ENCODE measurements around the gene RARRES2.

DNA sequence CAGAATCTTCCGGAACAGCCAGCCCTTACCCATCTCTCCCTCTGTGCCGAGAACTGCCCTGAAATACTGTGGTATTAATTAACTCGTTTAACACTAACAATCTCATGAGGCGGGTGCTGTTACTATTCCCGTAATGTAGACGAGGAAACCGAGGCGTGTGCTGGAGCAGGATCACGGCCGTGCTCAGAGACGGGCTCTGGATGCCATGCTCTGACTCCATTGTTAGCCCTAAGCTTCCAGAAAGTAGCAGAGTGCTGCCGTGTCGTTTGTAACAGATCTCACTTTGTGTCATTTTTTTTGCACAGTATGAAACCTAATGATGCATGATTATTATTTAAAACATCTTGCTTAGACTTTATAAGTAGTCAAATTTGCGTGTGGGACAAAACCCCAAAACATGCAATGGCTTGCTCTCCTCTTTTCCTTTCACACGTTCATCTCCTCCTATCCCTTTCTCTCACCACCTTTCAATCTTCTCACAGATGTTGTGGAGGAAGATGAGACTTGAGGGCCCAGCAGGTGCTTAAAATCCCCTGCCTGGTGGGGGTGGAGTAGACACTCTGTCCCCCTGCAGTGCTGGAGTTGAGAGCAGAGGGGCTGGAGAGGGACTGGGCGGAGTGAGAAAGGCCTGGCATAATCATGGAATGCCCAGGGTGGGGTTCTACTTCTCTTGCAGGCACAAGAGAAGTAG lies 17.6 kb downstream of the RARRES2 start:
- TF ChIP-seq, protein P1, sequence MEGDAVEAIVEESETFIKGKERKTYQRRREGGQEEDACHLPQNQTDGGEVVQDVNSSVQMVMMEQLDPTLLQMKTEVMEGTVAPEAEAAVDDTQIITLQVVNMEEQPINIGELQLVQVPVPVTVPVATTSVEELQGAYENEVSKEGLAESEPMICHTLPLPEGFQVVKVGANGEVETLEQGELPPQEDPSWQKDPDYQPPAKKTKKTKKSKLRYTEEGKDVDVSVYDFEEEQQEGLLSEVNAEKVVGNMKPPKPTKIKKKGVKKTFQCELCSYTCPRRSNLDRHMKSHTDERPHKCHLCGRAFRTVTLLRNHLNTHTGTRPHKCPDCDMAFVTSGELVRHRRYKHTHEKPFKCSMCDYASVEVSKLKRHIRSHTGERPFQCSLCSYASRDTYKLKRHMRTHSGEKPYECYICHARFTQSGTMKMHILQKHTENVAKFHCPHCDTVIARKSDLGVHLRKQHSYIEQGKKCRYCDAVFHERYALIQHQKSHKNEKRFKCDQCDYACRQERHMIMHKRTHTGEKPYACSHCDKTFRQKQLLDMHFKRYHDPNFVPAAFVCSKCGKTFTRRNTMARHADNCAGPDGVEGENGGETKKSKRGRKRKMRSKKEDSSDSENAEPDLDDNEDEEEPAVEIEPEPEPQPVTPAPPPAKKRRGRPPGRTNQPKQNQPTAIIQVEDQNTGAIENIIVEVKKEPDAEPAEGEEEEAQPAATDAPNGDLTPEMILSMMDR (IDR thresholded peaks at IDR 0.05; ENCODE audit: insufficient read depth, low read depth, low read length) = no peak
- no peak for TF ChIP-seq EZH2 (IDR thresholded peaks at IDR 0.05; ENCODE audit: insufficient read depth, low read length)
